Measurements from ENCODE around the gene CEP290. TPM values are rescaled to one million over a fixed set of nuclear protein-coding genes. Genes with fewer than 3 reads are reported as not detected.

Gene CEP290
- total and polyA plus RNA-seq, 2 of the 13 experiments (the other 11 are each of a cell fraction or from before 2014, with no cell fraction given) = 2.4 to 10.8 TPM

DNA sequence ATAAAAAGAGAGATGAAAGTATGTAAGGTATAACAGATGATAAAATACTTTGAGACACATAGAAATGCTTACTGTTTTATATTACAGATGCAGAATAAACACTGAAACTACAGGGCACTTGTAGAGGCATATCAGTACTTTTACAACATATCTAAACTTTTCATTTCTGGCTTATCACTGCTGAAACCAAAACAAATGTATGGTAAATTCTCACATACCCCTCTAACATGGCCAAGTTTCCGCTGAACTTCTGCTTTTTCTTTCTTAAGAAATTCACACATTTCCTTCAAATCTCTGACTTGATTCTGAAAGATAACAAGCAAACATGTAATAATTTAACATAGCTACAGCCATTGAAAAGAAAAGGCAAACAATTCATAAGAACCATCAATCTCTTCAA is 79.4 kb downstream of the CEP290 start:
- H3K4me1 ChIP-seq (ENCODE audit: insufficient read depth, low read length) = no peaks in the 10 kb centered on the region
- 98% methylated on average over 1 of the region's 1 CpG for WGBS (ENCODE audit: low lambda C conversion rate)
- ChIA-PET POLR2A (no interaction called here), CTCF (ENCODE audit: low intra/inter-chr PET ratio, low total read pairs) (no interaction called here)
- in situ Hi-C loops (cut with HindIII; ENCODE audit: extremely low pct_ligation_motif_present, low pct_unique_long_range_greater_than_20kb) = no loop called here
- intact Hi-C loops (cut with micrococcal nuclease; ENCODE audit: unreplicated experiment) = no loop called here
- H2AFZ ChIP-seq (ENCODE audit: low read length) = no peak overlapping the region
- DNase-seq (ENCODE audit: low spot score) = no peak
- ATAC-seq = no peak
- H3K79me2 ChIP-seq (ENCODE audit: insufficient read depth, low read length) = no peaks in the 10 kb centered on the region
- no peaks in the 10 kb centered on the region for H3K9me3 ChIP-seq (ENCODE audit: low read length)
- no peak for TF ChIP-seq ZNF788 (CRISPR knock-in tag; IDR thresholded peaks at IDR 0.05; ENCODE audit: borderline replicate concordance)
- TF ChIP-seq RFX1 (IDR thresholded peaks at IDR 0.05) = no peak
- TF ChIP-seq KDM3A (CRISPR knock-in tag; IDR thresholded peaks at IDR 0.05; ENCODE audit: low read depth) = no peak
- TF ChIP-seq, protein P1, sequence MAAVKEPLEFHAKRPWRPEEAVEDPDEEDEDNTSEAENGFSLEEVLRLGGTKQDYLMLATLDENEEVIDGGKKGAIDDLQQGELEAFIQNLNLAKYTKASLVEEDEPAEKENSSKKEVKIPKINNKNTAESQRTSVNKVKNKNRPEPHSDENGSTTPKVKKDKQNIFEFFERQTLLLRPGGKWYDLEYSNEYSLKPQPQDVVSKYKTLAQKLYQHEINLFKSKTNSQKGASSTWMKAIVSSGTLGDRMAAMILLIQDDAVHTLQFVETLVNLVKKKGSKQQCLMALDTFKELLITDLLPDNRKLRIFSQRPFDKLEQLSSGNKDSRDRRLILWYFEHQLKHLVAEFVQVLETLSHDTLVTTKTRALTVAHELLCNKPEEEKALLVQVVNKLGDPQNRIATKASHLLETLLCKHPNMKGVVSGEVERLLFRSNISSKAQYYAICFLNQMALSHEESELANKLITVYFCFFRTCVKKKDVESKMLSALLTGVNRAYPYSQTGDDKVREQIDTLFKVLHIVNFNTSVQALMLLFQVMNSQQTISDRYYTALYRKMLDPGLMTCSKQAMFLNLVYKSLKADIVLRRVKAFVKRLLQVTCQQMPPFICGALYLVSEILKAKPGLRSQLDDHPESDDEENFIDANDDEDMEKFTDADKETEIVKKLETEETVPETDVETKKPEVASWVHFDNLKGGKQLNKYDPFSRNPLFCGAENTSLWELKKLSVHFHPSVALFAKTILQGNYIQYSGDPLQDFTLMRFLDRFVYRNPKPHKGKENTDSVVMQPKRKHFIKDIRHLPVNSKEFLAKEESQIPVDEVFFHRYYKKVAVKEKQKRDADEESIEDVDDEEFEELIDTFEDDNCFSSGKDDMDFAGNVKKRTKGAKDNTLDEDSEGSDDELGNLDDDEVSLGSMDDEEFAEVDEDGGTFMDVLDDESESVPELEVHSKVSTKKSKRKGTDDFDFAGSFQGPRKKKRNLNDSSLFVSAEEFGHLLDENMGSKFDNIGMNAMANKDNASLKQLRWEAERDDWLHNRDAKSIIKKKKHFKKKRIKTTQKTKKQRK (IDR thresholded peaks at IDR 0.05; ENCODE audit: low read length) = no peak
- TF ChIP-seq RFX5 (IDR thresholded peaks at IDR 0.05; ENCODE audit: low read depth, low read length) = no peak
- no peak for TF ChIP-seq MXI1 (IDR thresholded peaks at IDR 0.05; ENCODE audit: borderline replicate concordance, low read depth, low read length)
- TF ChIP-seq GATAD2A (CRISPR knock-in tag; IDR thresholded peaks at IDR 0.05) = no peak
- no peak for TF ChIP-seq NCOA2 (CRISPR knock-in tag; IDR thresholded peaks at IDR 0.05)
- no peak for TF ChIP-seq ZNF124 (CRISPR knock-in tag; IDR thresholded peaks at IDR 0.05)
- TF ChIP-seq ETV5 (CRISPR knock-in tag; IDR thresholded peaks at IDR 0.05; ENCODE audit: borderline replicate concordance) = no peak
- TF ChIP-seq ZNF34 (CRISPR knock-in tag; IDR thresholded peaks at IDR 0.05; ENCODE audit: borderline replicate concordance) = no peak
- TF ChIP-seq, protein P2, sequence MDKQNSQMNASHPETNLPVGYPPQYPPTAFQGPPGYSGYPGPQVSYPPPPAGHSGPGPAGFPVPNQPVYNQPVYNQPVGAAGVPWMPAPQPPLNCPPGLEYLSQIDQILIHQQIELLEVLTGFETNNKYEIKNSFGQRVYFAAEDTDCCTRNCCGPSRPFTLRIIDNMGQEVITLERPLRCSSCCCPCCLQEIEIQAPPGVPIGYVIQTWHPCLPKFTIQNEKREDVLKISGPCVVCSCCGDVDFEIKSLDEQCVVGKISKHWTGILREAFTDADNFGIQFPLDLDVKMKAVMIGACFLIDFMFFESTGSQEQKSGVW (CRISPR knock-in tag; IDR thresholded peaks at IDR 0.05; ENCODE audit: borderline replicate concordance) = no peak
- no peak for TF ChIP-seq ZNF558 (CRISPR knock-in tag; IDR thresholded peaks at IDR 0.05; ENCODE audit: borderline replicate concordance)
- H3K27me3 ChIP-seq (ENCODE audit: control insufficient read depth in 1 of 2, insufficient read depth in 2 of 2, low read length in 2 of 2) = no peaks in the 10 kb centered on the region
- FAIRE-seq = no peak
- H3K27ac ChIP-seq (ENCODE audit: extremely low read length, insufficient read depth, low read length) = no peak overlapping the region
- no peaks in the 10 kb centered on the region for H4K20me1 ChIP-seq (ENCODE audit: insufficient read depth, low read length)
- H3K4me2 ChIP-seq (ENCODE audit: low read depth, low read length) = no peak overlapping the region
- BruUV-seq (replicated peaks) = no TSS peak
- H3K9ac ChIP-seq (ENCODE audit: insufficient read depth, low read depth, low read length) = no peak overlapping the region
- H3K36me3 ChIP-seq (replicated peaks in 1 of 2; ENCODE audit: control insufficient read depth in 1 of 2, insufficient read depth in 2 of 2, low read length in 2 of 2) = peaks cover 3 to 8% of the 10 kb centered on the region in 2 experiments; a peak in 2 of 5 replicates
- H3K4me3 ChIP-seq (replicated peaks in 1 of 3; ENCODE audit: insufficient read depth in 1 of 3, low read depth in 2 of 3, low read length in 3 of 3) = no peak overlapping the region
